LNCaP clone FGC (cell line): ENCODE measurements around the gene ADGRB3.
"Not testable (repeated sequence)": the region's sequence is repeated elsewhere in the genome, so short reads cannot be mapped to it uniquely, and the experiment has no call there.

ENCODE experiments used
- DNase-seq: peaks from one replicate; pipeline ENCODE4 v3.0.0-alpha.2; 2011; ENCODE audit warnings: low read depth
- H3K4me3 ChIP-seq: 2 replicates; pipeline ENCODE4 v1.5.1; 2011; ENCODE audit warnings: mild to moderate bottlenecking, low read depth, low read length, control low read depth
- CTCF ChIP-seq: IDR thresholded peaks from 2 replicates; pipeline ENCODE4 v1.5.1; 2012; ENCODE audit warnings: mild to moderate bottlenecking; ENCODE audit not compliant: control insufficient read depth, insufficient read depth; ENCODE audit errors: extremely low read depth

The ADGRB3 gene

GRCh38 chr6:69105288-69105687, 470.2 kb downstream of the ADGRB3 start:
- no peak for TF ChIP-seq CTCF
- DNase-seq, result no peak
- H3K4me3 ChIP-seq, result no peak overlapping the region

- no peak overlapping the region for H3K4me3 ChIP-seq
- TF ChIP-seq CTCF, result no peak
- DNase-seq, result no peak
Observed at GRCh38 chr6:69106511-69106910, 471.4 kb downstream of the ADGRB3 start.

GRCh38 chr6:69111301-69111700, 476.2 kb downstream of the ADGRB3 start:
- TF ChIP-seq CTCF, result no peak
- no peak overlapping the region for H3K4me3 ChIP-seq
- no peak for DNase-seq

- no peak for TF ChIP-seq CTCF
- H3K4me3 ChIP-seq, result no peak overlapping the region
- no peak for DNase-seq
Observed at GRCh38 chr6:69116658-69117057, 481.6 kb downstream of the ADGRB3 start.

- H3K4me3 ChIP-seq, DNase-seq: not testable (repeated sequence)
Observed at GRCh38 chr6:69121461-69122406, 486.7 kb downstream of the ADGRB3 start.

- no peak for DNase-seq
- no peak overlapping the region for H3K4me3 ChIP-seq
- TF ChIP-seq CTCF, result no peak
Observed at GRCh38 chr6:69122407-69122773, 487.3 kb downstream of the ADGRB3 start.

GRCh38 chr6:69128411-69128810, 493.3 kb downstream of the ADGRB3 start:
- no peak for TF ChIP-seq CTCF
- H3K4me3 ChIP-seq, result no peak overlapping the region
- DNase-seq, result no peak
